Suppressor macrophage (primary cell): ENCODE results near the gene TCF3.

Source experiments
- DNase-seq, 4 experiments: peaks; one replicate each; pipeline ENCODE4 v3.0.0-alpha.2; 2020 to 2022

The TCF3 gene

GRCh38 chr19:1580957-1581356 lies 71.5 kb downstream of the TCF3 start:
- DNase-seq = no peak

GRCh38 chr19:1580382-1580781 lies 72.0 kb downstream of the TCF3 start:
- DNase-seq = no peak

DNA sequence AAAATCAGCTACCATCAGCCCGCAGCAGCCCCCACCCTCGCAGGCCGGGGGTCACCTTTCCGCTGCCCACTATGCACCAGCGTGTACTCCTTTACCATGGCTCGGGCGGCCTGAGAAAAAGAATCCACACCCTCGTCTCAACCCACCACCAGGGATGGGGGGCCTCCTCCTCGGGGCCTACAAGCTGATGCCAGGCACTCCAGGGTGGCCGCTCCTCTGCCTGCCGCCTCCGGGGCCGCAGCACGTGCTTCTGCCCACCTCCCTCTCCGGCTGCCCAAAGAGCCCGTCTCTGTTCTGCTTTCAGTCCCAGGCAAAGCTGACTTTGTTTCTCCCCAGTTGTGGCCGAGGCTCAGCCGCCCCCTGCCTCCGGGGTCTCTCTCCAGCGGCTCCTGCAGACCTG lies 73.2 kb downstream of the TCF3 start:
- no peak for DNase-seq

- no peak for DNase-seq
Observed at GRCh38 chr19:1577929-1578618, 74.3 kb downstream of the TCF3 start.

DNA sequence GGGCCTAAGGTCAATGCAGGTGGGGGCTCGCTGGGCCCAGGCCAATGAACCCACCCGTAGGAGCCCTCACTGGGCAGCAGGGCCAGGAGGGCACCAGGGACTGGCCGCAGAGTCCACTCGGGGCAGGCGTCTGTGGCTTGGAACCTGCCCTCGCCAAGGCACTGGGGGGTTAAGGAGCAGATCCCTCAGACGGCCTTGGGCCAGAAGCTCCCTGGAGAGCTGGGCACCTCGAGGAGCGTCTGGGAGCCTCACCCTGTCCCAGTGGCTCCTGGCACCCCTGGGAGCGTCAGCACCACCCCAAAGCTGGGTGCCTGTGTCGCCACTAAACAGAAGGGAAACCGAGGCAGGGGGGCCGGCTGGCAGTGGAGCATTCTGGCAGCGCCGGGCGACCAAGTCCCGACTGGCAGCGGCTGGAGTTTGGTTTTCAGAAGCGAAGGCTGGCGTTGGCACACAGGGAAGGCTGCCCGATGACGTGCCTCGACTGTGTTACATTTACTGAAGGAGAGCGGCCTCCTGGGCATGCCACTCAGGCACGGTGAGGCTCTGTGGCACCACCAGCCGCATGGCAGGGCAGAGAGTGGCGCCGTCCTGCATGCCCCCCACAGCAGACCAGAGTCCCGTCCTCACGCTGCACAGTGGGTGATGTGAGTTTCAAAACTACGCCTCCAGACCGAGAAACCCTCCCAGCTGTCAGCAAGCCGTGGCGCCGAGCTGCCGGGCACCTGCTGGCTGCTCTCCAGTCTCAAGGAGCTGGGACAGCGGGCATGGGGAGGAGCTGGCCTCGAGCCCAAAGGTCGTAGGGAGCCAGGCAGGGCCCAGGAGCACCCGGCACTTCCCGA lies 75.1 kb downstream of the TCF3 start:
- DNase-seq = no peak

DNA sequence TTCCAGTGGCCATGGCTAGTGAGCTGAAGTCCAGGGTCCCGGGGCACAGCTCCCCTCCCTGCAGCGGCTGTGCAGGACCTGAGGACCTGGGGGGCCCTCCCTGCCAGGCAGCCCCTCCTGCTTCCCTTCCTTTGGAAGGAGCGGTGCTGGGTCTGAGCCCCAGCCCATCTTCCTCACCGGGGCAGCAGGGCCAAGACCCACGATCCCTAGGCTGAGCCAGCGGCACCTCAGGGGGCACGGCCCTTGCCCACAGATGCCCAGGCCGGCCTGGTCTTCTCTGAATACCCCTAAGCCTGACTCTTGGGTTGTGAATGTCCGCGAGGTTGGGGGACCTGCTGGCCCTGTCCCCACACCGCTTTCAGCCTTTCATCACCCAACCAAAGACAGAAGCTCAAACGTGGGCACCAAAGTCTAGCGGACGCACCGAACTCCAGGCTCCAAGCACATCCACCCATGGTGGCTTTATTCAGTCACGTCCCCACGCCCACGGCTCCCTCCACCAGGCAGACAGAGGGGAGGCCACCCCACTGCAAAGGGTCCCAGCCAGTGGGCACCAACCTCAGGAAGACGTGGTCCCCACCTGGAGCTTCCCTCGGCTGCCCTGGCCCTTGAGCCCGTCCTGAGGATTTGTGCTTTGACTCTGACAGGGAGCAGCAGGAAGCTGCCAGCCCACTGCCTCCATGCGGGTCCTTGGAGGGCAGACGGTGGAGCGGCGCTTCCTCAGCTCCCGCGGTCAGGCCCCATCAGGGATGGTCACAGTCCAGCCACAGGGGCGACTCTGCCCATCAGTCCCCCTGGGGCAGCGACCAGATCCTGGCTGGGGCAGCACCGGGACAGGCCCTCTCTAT lies 75.9 kb downstream of the TCF3 start:
- DNase-seq = no peak

DNA sequence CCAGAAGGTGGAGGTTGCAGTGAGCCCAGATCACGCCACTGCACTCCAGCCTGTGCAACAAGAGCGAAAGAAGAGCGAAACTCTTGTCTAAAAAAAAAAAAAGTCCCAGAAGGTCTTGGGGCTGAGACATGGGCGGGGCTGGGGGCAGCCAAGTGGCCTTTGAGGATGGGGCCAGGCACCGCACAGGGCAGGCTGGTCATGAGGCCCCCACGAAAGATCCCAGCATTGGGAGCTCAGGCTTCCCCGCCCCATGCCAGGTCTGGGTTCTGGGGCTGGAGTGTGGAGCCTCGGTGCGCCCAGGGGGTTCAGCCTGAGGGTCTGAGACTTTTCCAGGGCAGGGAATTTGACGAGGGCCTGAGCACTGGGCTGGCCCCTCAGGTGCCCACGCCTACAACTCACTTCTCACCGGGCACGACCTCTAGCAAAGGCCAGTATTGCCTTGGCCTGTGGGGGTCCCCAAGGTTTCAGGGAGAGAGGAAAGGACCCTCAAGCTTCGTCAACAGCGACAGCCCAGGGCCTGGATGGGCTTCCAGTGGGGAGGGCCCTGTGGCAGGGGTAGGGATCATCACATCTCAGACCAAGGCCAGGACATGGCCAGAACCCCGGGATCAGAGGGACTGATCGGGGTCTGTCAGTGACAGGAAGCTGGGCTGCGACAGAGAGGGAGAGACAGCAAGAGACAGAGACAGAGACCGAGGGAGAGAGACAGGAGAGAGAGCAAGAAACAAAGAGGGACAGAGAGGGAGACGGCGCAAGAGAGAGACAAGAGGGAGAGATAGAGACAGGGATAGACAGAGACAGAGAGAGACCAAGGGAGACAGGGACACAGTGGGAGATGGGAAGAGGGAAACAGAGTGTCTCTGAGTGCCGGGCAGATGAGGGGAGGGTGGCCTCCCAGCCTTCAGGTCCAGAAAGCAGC lies 76.8 kb downstream of the TCF3 start:
- no peak for DNase-seq

GRCh38 chr19:1574354-1575136 lies 77.9 kb downstream of the TCF3 start:
- no peak for DNase-seq

DNA sequence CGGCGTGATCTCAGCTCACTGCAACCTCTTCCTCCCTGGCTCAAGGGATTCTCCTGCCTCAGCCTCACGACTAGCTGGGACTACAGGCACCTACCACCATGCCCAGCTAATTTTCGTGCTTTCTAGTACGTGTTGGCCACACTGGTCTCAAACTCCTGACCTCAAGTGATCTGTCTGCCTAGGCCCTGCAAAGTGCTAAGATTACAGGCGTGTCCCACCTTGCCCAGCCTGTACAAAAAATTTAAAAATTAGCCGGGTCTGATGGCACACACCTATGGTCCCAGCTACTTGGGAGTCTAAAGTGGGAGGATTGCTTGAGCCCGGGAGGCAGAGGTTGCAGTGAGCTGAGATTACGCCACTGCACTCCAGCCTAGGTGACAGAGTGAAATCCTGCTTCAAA lies 79.6 kb downstream of the TCF3 start:
- DNase-seq = no peak

- DNase-seq = no peak
Observed at GRCh38 chr19:1571358-1571757, 81.1 kb downstream of the TCF3 start.

DNA sequence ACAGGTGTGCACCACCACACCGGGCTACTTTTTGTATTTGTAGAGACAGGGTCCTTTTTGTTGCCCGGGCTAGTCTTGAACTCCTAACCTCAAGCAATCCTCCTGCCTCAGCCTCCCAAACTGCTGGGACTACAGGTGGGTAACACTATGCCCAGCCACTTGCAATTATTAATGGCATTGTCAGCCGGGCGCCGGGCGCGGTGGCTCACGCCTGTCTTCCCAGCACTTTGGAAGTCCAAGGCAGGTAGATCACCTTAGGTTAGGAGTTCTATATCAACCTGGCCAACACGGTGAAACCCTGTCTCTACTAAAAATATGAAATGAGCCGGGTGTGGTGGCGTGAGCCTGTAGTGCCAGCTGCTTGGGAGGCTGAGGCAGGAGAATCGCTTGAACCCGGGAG lies 81.6 kb downstream of the TCF3 start:
- no peak for DNase-seq

DNA sequence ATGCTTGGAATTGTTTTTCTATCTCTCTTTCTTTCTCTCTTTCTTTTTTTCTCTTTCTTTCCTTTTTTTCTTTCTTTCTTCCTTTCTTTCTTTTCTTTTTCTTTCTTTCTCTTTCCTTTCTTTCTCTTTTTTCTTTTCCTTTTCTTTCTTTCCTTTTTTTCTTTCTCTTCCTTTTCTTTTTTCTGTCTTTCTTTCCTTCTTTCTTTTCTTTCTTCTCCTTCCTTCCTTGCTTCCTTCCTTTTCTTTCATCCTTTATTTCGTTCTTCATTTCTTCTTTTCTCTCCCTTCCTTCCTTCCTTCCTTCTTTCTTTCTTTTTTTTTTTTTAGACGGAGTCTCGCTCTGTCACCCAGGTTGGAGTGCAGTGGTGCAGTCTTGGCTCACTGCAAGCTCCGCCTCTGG lies 82.4 kb downstream of the TCF3 start:
- no peak for DNase-seq

DNA sequence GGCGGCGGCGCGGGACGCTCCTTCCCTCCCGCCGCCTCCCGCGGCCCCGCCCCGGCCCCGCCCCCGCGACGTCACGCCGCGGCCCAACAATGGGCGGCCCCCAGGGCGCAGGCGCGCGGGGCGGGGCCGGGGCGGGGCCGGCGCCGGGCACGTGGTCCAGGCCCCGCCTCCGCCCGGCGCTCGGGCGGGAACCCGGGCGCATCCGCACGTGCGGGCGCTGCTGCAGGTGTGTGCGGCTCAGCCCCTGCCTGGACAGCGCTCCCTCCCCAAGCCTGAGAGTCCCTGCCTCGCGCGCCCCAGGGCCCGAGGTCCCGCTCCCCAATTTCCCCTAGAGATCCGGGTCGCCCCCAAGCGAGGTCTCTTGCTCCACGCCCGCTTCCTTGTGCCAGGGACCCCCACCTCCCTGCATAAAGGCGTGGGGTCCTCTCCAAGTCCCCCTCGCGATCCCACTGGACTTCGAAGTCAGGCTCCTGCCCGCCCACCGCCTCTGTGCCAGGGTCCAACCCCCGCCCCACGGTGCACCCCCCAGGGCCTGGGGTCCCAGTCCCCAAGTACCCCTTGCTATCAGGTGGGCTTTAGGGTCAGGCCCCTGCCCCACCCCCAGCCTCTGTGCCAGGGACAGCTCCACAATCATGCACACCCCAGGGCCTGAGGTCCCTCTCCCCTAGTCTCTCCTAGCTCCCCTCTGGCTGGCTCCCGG lies 83.9 kb downstream of the TCF3 start, which contains the start of gene MEX3D:
TSS of gene MEX3D (minus strand) at position 6 of the 700 bp plus-strand sequence. CDS start 267 bp downstream, outside the sequence.
- peak; percentile 82 to 96 (median 92) for DNase-seq

GRCh38 chr19:1567848-1568227 lies 84.6 kb downstream of the TCF3 start:
- DNase-seq = no peak

- peak; percentile 34 to 67 (median 42) for DNase-seq
Observed at GRCh38 chr19:1567116-1567847, 85.1 kb downstream of the TCF3 start.

GRCh38 chr19:1566392-1567115 lies 85.9 kb downstream of the TCF3 start:
- DNase-seq = no peak

GRCh38 chr19:1563251-1563650 lies 89.2 kb downstream of the TCF3 start:
- DNase-seq = no peak

DNA sequence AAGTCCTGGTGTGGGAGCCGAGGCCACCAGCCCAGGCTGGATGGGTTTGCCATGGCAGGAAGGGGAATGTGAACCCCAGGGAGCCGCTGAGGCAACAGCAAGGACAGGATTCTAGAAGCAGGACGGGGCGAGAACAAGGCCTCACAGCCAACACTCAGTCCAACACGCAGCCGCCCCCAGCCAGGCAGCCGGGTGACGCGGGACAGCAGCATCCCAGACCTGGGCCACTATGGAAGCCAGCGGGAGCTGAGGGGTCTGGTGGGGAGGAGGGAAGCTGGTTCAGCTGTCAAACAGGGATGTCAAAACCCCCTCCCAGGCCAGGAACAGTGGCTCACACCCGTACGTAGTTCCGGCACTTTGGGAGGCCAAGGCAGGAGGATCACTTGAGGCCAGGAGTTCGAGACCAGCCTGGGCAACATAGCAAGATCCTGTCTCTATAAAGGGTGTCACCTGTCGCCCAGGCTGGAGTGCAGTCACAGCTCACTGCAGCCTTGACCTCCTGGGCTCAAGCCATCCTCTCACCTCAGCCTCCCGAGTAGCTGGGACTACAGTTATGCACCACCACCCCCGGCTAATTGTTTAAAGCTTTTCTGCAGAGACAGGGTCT lies 91.1 kb downstream of the TCF3 start:
- no peak for DNase-seq
